Ureter (tissue), 1 donor: Measurements from ENCODE around the gene DLG5. TPM values are rescaled to one million over a fixed set of nuclear protein-coding genes. Genes with fewer than 3 reads are reported as not detected.

Experiments used
- DNase-seq: peaks from one replicate; pipeline ENCODE4 v3.0.0-alpha.2; 2020; ENCODE audit warnings: low spot score
- total RNA-seq: library from RNA; stranded (reverse); gene quantifications from one replicate; pipeline ENCODE4 v1.2.4, GENCODE V29; 2023
- donor health status: DM: yes; HTN: yes; CAD: no.

The DLG5 gene
- total RNA-seq, 1 donor from 2014 or later: 75.7 TPM

- DNase-seq: no peak
Measured at GRCh38 chr10:77911535-77912123, 14.9 kb downstream of the DLG5 start.

GRCh38 chr10:77910524-77911145, 15.9 kb downstream of the DLG5 start:
- no peak for DNase-seq

- DNase-seq: no peak
Measured at GRCh38 chr10:77909749-77910375, 16.7 kb downstream of the DLG5 start.

GRCh38 chr10:77909021-77909748, 17.4 kb downstream of the DLG5 start:
- no peak for DNase-seq

- no peak for DNase-seq
Measured at GRCh38 chr10:77907900-77908717, 18.4 kb downstream of the DLG5 start.

GRCh38 chr10:77907462-77907861, 19.1 kb downstream of the DLG5 start:
- no peak for DNase-seq

GRCh38 chr10:77906951-77907421, 19.6 kb downstream of the DLG5 start:
- no peak for DNase-seq

GRCh38 chr10:77905781-77906180, 20.8 kb downstream of the DLG5 start:
- DNase-seq: no peak

GRCh38 chr10:77905086-77905748, 21.3 kb downstream of the DLG5 start:
- no peak for DNase-seq

GRCh38 chr10:77904100-77904840, 22.3 kb downstream of the DLG5 start:
- no peak for DNase-seq

- DNase-seq: no peak
Measured at GRCh38 chr10:77902159-77902558, 24.4 kb downstream of the DLG5 start.

- no peak for DNase-seq
Measured at GRCh38 chr10:77901743-77902142, 24.8 kb downstream of the DLG5 start.

GRCh38 chr10:77899690-77900089, 26.9 kb downstream of the DLG5 start:
- no peak for DNase-seq

GRCh38 chr10:77899080-77899477, 27.5 kb downstream of the DLG5 start:
- peak; percentile 85 for DNase-seq

GRCh38 chr10:77898323-77899079, 28.1 kb downstream of the DLG5 start:
- peak; percentile 89 for DNase-seq

GRCh38 chr10:77896058-77896457, 30.5 kb downstream of the DLG5 start:
- DNase-seq: no peak

GRCh38 chr10:77894058-77894457, 32.5 kb downstream of the DLG5 start:
- no peak for DNase-seq

- DNase-seq: no peak
Measured at GRCh38 chr10:77893386-77893785, 33.2 kb downstream of the DLG5 start.

- DNase-seq: no peak
Measured at GRCh38 chr10:77892761-77893160, 33.8 kb downstream of the DLG5 start.
